Measurements from ENCODE around the gene PLA2G2F.
"Not testable (repeated sequence)": the region's sequence is repeated elsewhere in the genome, so short reads cannot be mapped to it uniquely, and the experiment has no call there.

The PLA2G2F gene

DNA sequence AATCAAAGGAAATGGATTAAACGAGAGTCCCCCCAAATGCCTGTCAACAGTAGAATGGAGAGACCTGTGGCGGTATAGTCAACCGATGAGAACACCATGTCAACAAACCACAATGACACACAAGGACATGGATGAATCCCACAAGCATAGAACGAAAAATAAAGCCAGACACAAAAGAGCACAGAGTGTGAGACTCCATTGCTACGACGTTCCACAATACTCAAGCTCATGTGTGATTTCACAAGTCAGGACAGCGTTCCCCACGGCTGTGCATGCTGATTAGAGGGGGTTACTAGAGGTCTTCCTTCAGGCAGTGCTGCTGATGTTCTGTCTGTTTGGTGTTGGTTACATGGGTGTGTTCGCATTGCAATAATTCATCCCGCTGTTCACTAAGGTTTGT, 14.0 kb upstream of the PLA2G2F start:
- Histone ChIP-seq H3K4me3 (ENCODE audit: insufficient read depth, low read depth, low read length, poor library complexity, severe bottlenecking) (no peak overlapping the region), H3K36me3 (ENCODE audit: control insufficient read depth, insufficient read depth, low read length) (no peaks in the 10 kb centered on the region), H3K27ac (ENCODE audit: insufficient read depth, low read length, poor library complexity, severe bottlenecking) (no peak overlapping the region), H3K27me3 (replicated peaks; ENCODE audit: control insufficient read depth, insufficient read depth, low read length, poor library complexity, severe bottlenecking) (peaks cover 3% of the 10 kb centered on the region), H3K9me3 (ENCODE audit: control insufficient read depth, low read length) (no peaks in the 10 kb centered on the region), H3K4me1 (ENCODE audit: control insufficient read depth, insufficient read depth, low read length, poor library complexity, severe bottlenecking) (no peaks in the 10 kb centered on the region)
- DNase-seq = no peak

DNA sequence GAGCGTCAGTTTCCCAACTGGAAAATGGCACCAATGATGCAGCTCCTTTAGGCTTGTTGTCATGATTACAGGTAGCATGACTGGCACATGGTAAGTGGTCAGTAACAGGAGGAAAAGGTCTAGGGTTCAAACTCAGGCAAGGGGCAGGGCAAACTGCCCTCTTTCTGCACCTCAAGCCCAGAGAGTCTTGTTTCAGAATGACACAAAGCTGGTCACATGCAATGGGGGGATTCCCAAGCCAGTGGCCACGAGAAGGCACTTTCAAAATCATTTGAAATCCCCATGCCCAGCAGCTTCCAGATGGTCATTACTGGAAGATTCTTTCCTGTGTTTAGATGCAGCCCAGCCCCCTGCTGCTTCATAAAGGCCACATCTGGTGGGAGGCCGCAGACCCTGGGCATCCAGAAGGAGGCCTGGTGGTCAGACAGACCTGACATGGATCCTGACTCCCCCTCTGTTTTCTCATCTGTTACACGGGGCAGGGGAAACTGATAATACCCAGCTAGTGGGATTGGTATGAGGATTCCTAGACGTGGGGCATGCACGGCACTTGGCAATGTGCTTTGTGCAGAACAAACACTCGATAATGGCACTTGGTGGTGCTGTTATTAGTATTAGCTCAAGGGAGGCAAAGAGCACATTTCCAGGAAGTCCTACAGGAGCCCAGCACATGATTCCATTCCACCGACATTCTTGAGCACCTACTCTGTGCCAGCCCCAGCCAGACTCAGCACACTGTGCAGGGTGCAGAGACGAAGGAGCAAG, 12.9 kb upstream of the PLA2G2F start:
- no peak for DNase-seq
- H3K27me3 ChIP-seq (replicated peaks; ENCODE audit: control insufficient read depth, insufficient read depth, low read length, poor library complexity, severe bottlenecking) = no peaks in the 10 kb centered on the region
- H3K9me3 ChIP-seq (ENCODE audit: control insufficient read depth, low read length) = no peaks in the 10 kb centered on the region
- no peaks in the 10 kb centered on the region for H3K36me3 ChIP-seq (ENCODE audit: control insufficient read depth, insufficient read depth, low read length)
- no peak overlapping the region for H3K27ac ChIP-seq (ENCODE audit: insufficient read depth, low read length, poor library complexity, severe bottlenecking)
- H3K4me3 ChIP-seq (ENCODE audit: insufficient read depth, low read depth, low read length, poor library complexity, severe bottlenecking) = no peak overlapping the region
- no peaks in the 10 kb centered on the region for H3K4me1 ChIP-seq (ENCODE audit: control insufficient read depth, insufficient read depth, low read length, poor library complexity, severe bottlenecking)

DNA sequence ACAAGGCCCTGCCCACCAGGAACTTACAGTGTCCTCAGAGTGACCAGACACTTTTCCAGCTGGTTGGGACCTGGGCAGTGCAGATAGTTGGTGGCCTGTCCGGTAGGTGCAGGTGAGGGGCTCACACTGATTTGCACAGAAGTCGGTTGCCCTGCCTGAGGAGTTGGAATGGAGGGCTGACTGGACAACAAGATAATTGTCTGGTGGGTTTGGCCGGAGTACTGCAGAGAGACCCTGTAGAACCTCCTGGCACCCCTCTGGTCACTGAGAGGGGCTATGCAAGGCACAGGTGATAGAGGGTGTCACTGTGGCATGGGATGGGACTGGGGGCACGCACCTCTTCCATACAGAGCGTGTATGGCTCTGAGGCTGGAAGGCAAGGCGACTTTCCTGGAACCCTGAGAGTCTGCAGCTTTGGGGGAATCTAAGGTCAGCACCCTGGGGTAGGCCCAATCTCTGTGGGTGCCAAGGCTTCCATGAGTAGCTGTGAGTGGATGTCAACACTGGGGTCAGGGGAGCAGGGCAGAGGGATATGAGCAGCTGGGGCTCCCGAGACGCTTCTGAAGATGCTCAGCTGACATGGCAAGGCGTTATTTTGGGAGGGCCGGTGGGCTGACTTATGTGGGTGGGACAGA, 12.2 kb upstream of the PLA2G2F start:
- no peaks in the 10 kb centered on the region for H3K36me3 ChIP-seq (ENCODE audit: control insufficient read depth, insufficient read depth, low read length)
- no peak overlapping the region for H3K4me3 ChIP-seq (ENCODE audit: insufficient read depth, low read depth, low read length, poor library complexity, severe bottlenecking)
- no peak overlapping the region for H3K27ac ChIP-seq (ENCODE audit: insufficient read depth, low read length, poor library complexity, severe bottlenecking)
- H3K9me3 ChIP-seq (ENCODE audit: control insufficient read depth, low read length) = no peaks in the 10 kb centered on the region
- H3K4me1 ChIP-seq (ENCODE audit: control insufficient read depth, insufficient read depth, low read length, poor library complexity, severe bottlenecking) = no peaks in the 10 kb centered on the region
- H3K27me3 ChIP-seq (replicated peaks; ENCODE audit: control insufficient read depth, insufficient read depth, low read length, poor library complexity, severe bottlenecking) = no peaks in the 10 kb centered on the region
- DNase-seq = no peak

DNA sequence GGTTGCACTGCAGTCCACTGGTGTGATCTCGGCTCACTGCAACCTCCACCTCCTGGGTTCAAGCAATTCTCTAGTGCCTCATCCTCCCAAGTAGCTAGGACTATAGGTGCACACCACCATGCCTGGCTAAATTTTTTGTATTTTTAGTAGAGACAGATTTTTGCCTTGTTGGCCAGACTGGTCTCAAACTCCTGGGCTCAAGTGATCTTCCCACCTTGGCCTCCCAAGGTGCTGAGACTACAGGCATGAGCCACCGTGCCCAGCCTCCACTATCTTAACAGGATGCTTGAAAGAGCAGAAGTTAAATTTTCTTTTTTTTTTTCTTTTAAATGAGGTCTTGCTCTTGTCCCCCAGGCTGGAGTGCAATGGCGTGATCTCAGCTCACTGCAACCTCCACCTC, 8.6 kb upstream of the PLA2G2F start:
- not testable (repeated sequence) for H3K4me1 ChIP-seq (ENCODE audit: control insufficient read depth, insufficient read depth, low read length, poor library complexity, severe bottlenecking); DNase-seq; H3K36me3 ChIP-seq (ENCODE audit: control insufficient read depth, insufficient read depth, low read length); H3K27ac ChIP-seq (ENCODE audit: insufficient read depth, low read length, poor library complexity, severe bottlenecking); H3K9me3 ChIP-seq (ENCODE audit: control insufficient read depth, low read length); H3K4me3 ChIP-seq (ENCODE audit: insufficient read depth, low read depth, low read length, poor library complexity, severe bottlenecking); H3K27me3 ChIP-seq (replicated peaks; ENCODE audit: control insufficient read depth, insufficient read depth, low read length, poor library complexity, severe bottlenecking)

DNA sequence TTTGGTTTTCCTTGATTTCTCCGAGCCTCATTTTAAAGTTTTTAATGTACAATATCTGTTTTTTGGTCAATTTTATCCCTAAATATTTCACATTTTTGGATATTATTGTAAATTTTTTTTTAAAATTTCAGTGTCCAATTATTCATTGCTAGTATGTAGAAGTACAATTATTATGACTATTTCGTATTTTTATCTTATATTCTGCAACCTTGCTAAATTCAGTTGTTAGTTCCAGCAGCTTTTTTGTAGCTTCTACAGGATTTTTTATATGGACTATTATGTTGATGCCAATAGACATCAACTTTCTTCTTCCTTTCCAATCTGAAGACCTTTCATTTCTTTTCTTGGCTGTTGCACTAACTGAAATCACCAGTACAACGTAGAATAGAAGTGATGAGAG, 4.1 kb upstream of the PLA2G2F start:
- Histone ChIP-seq H3K36me3 (ENCODE audit: control insufficient read depth, insufficient read depth, low read length) (no peaks in the 10 kb centered on the region), H3K27ac (ENCODE audit: insufficient read depth, low read length, poor library complexity, severe bottlenecking) (no peak overlapping the region), H3K4me3 (ENCODE audit: insufficient read depth, low read depth, low read length, poor library complexity, severe bottlenecking) (no peak overlapping the region), H3K27me3 (replicated peaks; ENCODE audit: control insufficient read depth, insufficient read depth, low read length, poor library complexity, severe bottlenecking) (no peaks in the 10 kb centered on the region), H3K9me3 (ENCODE audit: control insufficient read depth, low read length) (no peaks in the 10 kb centered on the region), H3K4me1 (ENCODE audit: control insufficient read depth, insufficient read depth, low read length, poor library complexity, severe bottlenecking) (no peaks in the 10 kb centered on the region)
- DNase-seq = no peak

DNA sequence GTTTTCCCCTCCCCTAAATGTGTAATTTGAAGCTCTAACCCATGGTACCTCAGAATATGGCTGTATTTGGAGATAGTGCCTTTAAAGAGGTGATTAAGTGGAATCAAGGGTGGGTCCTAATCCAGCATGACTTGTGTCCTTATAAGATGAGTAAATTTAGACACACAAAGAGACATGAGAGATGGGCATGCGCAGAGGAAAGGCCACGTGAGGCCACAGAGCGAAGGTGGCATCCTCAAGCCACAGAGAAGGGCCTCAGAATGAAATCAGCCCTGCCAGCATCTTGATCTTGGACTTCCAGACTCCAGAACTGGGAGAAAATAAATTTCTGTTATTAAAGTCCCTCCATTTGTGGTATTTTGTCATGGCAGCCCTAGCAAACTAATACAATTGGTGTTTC, 2.9 kb upstream of the PLA2G2F start:
- Histone ChIP-seq H3K27ac (ENCODE audit: insufficient read depth, low read length, poor library complexity, severe bottlenecking) (no peak overlapping the region), H3K9me3 (ENCODE audit: control insufficient read depth, low read length) (no peaks in the 10 kb centered on the region)
- DNase-seq = no peak

DNA sequence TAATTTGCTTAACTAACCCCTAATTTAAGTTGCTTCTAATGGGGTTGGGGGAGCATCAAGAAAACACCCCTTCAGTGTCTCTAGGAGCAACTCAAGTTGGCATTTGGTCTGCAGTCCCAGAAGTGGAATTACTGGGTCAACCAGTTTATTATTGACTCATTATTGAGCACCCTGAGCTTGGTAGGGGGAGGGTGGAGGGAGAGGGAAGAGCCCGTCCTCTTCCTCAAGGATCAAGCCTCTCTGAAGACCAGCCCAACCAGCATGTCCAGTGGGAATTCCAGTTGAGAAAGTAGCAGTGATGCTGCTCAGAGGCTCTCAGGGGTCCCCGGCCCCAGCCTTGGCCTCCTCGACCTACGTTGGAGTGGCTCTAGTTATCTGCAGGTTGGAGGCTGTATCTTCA, 2.1 kb upstream of the PLA2G2F start:
- no peaks in the 10 kb centered on the region for H3K36me3 ChIP-seq (ENCODE audit: control insufficient read depth, insufficient read depth, low read length)
- H3K27ac ChIP-seq (ENCODE audit: insufficient read depth, low read length, poor library complexity, severe bottlenecking) = no peak overlapping the region
- no peaks in the 10 kb centered on the region for H3K9me3 ChIP-seq (ENCODE audit: control insufficient read depth, low read length)
- no peak for DNase-seq
- no peaks in the 10 kb centered on the region for H3K4me1 ChIP-seq (ENCODE audit: control insufficient read depth, insufficient read depth, low read length, poor library complexity, severe bottlenecking)
- no peaks in the 10 kb centered on the region for H3K27me3 ChIP-seq (replicated peaks; ENCODE audit: control insufficient read depth, insufficient read depth, low read length, poor library complexity, severe bottlenecking)
- no peak overlapping the region for H3K4me3 ChIP-seq (ENCODE audit: insufficient read depth, low read depth, low read length, poor library complexity, severe bottlenecking)

More for the DNA sequence above, 2.9 kb upstream of the PLA2G2F start:
- H3K4me3 ChIP-seq (ENCODE audit: insufficient read depth, low read depth, low read length, poor library complexity, severe bottlenecking) = no peak overlapping the region
- no peaks in the 10 kb centered on the region for H3K4me1 ChIP-seq (ENCODE audit: control insufficient read depth, insufficient read depth, low read length, poor library complexity, severe bottlenecking)
- H3K36me3 ChIP-seq (ENCODE audit: control insufficient read depth, insufficient read depth, low read length) = no peaks in the 10 kb centered on the region
- H3K27me3 ChIP-seq (replicated peaks; ENCODE audit: control insufficient read depth, insufficient read depth, low read length, poor library complexity, severe bottlenecking) = no peaks in the 10 kb centered on the region

DNA sequence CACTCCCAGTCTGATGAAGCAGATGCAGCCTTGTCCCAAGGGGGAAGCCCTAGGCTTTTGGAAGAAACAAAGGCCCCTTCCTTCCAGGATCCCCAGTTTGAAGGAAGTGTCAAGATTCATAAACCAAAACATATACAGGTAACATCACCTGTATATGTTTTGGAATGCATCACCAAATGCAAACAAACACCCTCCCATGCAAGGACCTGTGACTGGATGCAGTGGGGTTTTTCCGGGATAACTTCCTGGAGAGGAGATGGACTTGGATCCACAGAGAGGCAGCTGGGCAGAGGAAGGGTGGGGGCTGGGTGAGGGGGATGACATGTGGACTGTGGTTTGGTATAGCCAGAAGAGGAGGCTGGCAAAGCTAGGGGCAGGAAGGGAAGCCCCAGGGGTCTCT, 1.5 kb upstream of the PLA2G2F start:
- H3K4me3 ChIP-seq (ENCODE audit: insufficient read depth, low read depth, low read length, poor library complexity, severe bottlenecking) = no peak overlapping the region
- H3K4me1 ChIP-seq (ENCODE audit: control insufficient read depth, insufficient read depth, low read length, poor library complexity, severe bottlenecking) = no peaks in the 10 kb centered on the region
- DNase-seq = no peak
- no peaks in the 10 kb centered on the region for H3K27me3 ChIP-seq (replicated peaks; ENCODE audit: control insufficient read depth, insufficient read depth, low read length, poor library complexity, severe bottlenecking)
- no peak overlapping the region for H3K27ac ChIP-seq (ENCODE audit: insufficient read depth, low read length, poor library complexity, severe bottlenecking)
- no peaks in the 10 kb centered on the region for H3K9me3 ChIP-seq (ENCODE audit: control insufficient read depth, low read length)
- H3K36me3 ChIP-seq (ENCODE audit: control insufficient read depth, insufficient read depth, low read length) = no peaks in the 10 kb centered on the region

DNA sequence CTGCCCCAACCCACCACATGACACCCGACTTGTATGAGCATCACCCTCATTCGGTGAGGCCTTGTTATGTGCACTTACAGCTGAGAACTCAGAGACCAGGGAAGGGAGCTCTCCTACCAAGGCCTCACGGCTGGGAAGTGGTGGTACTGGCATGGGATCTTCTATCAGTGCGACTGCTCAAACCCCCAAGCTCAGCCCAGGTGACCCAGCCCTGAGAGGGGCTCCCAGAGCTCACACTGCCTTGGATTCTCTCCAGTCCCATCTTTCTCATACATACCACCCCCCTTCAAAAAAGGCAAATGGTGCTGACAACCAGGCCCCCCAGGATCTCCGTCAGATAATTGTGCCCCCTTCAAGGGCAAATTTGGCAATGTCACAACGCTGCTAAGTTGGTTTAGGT, 777 bp upstream of the PLA2G2F start:
- Histone ChIP-seq H3K36me3 (ENCODE audit: control insufficient read depth, insufficient read depth, low read length) (no peaks in the 10 kb centered on the region), H3K9me3 (ENCODE audit: control insufficient read depth, low read length) (no peaks in the 10 kb centered on the region), H3K4me3 (ENCODE audit: insufficient read depth, low read depth, low read length, poor library complexity, severe bottlenecking) (no peak overlapping the region), H3K27me3 (replicated peaks; ENCODE audit: control insufficient read depth, insufficient read depth, low read length, poor library complexity, severe bottlenecking) (no peaks in the 10 kb centered on the region), H3K4me1 (ENCODE audit: control insufficient read depth, insufficient read depth, low read length, poor library complexity, severe bottlenecking) (no peaks in the 10 kb centered on the region), H3K27ac (ENCODE audit: insufficient read depth, low read length, poor library complexity, severe bottlenecking) (no peak overlapping the region)
- DNase-seq = no peak

DNA sequence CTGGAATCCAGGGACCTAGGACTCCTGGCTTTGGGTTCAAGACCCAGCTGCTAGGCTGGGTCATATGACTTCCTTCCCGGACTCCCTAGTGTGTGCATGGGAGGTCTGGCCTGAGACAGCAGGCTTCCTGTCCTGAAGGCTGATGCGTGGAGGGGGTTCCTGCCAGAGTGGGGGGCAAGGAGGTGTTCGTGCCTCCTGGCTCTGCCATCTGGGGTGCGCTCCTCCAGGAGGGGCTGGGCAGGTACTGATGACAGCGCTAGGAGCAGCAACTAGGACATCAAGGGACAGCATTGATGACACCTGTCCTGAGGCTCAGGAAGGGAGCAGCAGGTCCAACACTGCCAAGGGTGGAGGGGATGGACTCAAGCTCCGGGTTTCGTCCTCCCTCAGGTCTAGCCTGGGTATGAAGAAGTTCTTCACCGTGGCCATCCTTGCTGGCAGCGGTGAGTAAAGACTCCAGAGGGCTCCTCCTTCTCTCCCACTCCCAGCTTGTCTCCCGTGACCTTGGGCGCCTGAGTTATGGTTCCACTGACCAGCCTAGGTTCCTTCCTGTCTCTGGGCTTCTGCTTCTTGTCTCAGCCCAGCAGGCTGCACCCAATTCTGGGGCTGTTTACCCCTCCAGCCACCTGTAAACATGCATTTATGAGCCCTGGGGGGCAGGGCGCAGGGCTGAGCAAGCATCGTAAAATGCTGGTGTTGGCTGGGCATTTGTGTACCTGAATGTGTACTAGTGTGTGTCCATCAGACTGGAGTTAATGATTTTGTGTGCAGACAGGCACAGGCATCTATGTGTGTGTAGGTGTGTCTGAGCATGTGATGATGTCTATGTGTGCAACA, 871 bp downstream of the PLA2G2F start:
- Histone ChIP-seq H3K27ac (ENCODE audit: insufficient read depth, low read length, poor library complexity, severe bottlenecking) (no peak overlapping the region), H3K36me3 (ENCODE audit: control insufficient read depth, insufficient read depth, low read length) (no peaks in the 10 kb centered on the region), H3K4me1 (ENCODE audit: control insufficient read depth, insufficient read depth, low read length, poor library complexity, severe bottlenecking) (no peaks in the 10 kb centered on the region), H3K4me3 (ENCODE audit: insufficient read depth, low read depth, low read length, poor library complexity, severe bottlenecking) (no peak overlapping the region), H3K27me3 (replicated peaks; ENCODE audit: control insufficient read depth, insufficient read depth, low read length, poor library complexity, severe bottlenecking) (no peaks in the 10 kb centered on the region), H3K9me3 (ENCODE audit: control insufficient read depth, low read length) (no peaks in the 10 kb centered on the region)
- no peak for DNase-seq
